ENCODE data around the gene ZNF391.
"Not testable (repeated sequence)": the region's sequence is repeated elsewhere in the genome, so short reads cannot be mapped to it uniquely, and the experiment has no call there.

The ZNF391 gene

DNA sequence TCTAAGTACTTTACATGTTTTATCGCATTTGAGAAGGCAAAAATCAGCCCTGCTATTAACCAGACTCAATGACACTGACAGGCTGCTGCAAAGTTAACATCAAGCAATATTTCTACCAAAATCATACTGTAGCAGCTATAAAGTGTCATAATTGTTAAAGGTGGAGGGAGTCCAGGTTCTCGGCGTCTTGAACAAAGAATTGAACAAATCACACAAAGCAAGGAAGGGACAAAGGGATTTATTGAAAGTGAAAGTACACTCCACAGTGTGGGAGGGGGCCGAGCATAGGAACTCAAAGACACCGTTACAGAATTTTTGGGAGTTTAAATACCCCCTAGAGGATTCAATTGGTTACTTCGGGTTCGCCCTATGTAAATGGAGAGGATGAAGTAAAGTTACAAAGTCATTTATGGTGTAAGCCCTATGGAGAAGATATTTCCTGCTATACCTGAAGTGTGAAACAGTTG lies 12.9 kb upstream of the ZNF391 start:
- no peak for DNase-seq (ENCODE audit: extremely low read depth, low read depth)
- TF ChIP-seq, protein P1, sequence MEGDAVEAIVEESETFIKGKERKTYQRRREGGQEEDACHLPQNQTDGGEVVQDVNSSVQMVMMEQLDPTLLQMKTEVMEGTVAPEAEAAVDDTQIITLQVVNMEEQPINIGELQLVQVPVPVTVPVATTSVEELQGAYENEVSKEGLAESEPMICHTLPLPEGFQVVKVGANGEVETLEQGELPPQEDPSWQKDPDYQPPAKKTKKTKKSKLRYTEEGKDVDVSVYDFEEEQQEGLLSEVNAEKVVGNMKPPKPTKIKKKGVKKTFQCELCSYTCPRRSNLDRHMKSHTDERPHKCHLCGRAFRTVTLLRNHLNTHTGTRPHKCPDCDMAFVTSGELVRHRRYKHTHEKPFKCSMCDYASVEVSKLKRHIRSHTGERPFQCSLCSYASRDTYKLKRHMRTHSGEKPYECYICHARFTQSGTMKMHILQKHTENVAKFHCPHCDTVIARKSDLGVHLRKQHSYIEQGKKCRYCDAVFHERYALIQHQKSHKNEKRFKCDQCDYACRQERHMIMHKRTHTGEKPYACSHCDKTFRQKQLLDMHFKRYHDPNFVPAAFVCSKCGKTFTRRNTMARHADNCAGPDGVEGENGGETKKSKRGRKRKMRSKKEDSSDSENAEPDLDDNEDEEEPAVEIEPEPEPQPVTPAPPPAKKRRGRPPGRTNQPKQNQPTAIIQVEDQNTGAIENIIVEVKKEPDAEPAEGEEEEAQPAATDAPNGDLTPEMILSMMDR (IDR thresholded peaks at IDR 0.05; ENCODE audit: low read depth, low read length): no peak

GRCh38 chr6:27378406-27378805 lies 10.2 kb upstream of the ZNF391 start:
- not testable (repeated sequence) for DNase-seq (ENCODE audit: extremely low read depth, low read depth)

DNA sequence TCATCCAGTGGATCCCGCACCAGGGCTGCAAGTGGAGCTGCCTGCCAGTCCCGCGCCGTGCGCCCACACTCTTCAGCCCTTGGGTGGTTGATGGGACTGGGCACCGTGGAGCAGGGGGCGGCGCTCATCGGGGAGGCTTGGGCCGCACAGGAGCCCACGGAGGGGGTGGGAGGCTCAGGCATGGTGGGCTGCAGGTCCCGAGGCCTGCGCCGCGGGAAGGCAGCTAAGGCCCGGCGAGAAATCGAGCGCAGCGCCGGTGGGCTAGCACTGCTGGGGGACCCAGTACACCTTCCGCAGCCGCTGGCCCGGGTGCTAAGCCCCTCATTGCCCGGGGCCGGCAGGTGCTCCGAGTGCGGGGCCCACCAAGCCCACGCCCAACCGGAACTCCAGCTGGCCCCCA lies 7.6 kb upstream of the ZNF391 start:
- DNase-seq (ENCODE audit: extremely low read depth, low read depth): not testable (repeated sequence)

GRCh38 chr6:27383011-27383410 lies 5.5 kb upstream of the ZNF391 start:
- no peak for DNase-seq (ENCODE audit: extremely low read depth, low read depth)
- TF ChIP-seq, protein P1 (IDR thresholded peaks at IDR 0.05; ENCODE audit: low read depth, low read length): no peak

- TF ChIP-seq, protein P1 (IDR thresholded peaks at IDR 0.05; ENCODE audit: low read depth, low read length): no peak
- no peak for DNase-seq (ENCODE audit: extremely low read depth, low read depth)
Observed at GRCh38 chr6:27383481-27383880, 5.1 kb upstream of the ZNF391 start.

DNA sequence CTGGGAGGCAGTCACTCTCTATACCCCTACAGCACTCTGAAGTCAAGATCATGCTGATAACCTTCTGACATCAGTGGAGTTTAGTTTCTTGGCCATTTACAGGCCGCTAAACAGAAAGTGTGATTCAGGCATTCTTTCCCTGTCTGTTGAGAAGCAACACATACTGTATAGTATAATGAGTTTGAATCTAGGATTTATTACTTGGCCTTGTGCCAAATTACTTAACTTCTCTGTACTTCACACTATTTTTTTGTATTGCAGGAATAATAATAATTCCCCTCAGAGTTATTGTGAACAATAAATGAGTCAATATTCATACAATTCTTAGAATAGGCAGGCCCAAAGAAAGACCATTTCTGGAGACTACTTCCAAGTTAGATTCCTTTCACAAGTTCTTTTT lies 4.1 kb downstream of the ZNF391 start:
- no peak for DNase-seq (ENCODE audit: extremely low read depth, low read depth)
- TF ChIP-seq, protein P1 (IDR thresholded peaks at IDR 0.05; ENCODE audit: low read depth, low read length): no peak

DNA sequence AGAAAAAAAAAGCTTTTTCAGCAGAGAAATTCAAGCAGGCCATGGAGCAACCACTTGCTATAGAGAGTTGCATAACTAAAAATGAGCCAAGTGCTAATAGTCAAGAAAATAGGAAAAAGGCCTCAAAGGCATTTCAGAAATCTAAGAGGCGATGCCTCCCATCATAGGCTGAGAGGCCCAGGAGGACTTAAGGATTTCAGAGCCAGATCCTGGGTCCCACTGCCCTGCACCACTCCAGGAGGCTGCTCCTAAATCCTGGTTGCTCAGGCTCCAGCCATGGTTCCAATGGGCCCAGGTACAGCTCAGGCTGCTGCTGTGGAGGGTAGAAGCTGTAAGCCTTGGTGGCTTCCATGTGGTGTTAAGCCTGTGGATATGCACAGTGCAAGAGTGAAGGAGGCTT lies 5.5 kb downstream of the ZNF391 start:
- DNase-seq (ENCODE audit: extremely low read depth, low read depth): no peak
- TF ChIP-seq, protein P1 (IDR thresholded peaks at IDR 0.05; ENCODE audit: low read depth, low read length): no peak

DNA sequence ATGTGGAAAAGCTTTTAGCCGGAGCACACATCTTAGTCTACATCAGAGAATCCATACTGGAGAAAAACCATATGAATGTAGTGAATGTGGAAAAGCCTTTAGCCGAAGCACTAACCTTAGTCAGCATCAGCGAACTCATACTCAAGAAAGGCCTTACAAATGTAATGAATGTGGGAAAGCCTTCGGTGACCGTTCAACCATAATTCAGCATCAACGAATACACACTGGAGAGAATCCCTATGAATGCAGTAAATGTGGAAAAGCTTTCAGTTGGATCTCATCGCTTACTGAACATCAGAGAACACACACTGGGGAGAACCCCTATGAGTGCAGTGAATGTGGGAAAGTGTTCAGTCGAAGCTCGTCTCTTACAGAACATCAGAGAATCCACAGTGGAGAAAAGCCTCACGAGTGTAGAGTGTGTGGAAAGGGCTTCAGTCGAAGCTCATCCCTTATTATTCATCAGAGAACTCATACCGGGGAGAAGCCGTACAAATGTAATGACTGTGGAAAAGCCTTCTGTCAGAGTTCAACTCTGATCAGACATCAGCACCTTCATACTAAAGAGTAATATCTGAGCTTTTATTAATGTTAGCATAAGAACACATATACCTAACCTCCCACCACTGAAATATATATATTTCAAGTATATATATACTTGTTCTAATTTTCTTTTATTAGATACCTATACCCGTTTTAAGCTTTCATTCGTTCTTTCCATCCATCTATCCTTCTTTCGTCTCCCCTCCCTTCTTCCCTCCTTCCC lies 12.5 kb downstream of the ZNF391 start:
- TF ChIP-seq, protein P1 (IDR thresholded peaks at IDR 0.05; ENCODE audit: low read depth, low read length): no peak
- DNase-seq (ENCODE audit: extremely low read depth, low read depth): no peak

Measured in AG09319 (cell line).